ENCODE measurements around the gene RHOG. TPM values are rescaled to one million over a fixed set of nuclear protein-coding genes. Genes with fewer than 3 reads are reported as not detected.

The RHOG gene
- total RNA-seq, 1 donor from 2014 or later, result 25.0 TPM

GRCh38 chr11:3836903-3837302 is 3.9 kb downstream of the RHOG start:
- Mint-ChIP-seq H3K4me1 (peaks cover 43% of the 10 kb centered on the region), H3K9me3 (no peaks in the 10 kb centered on the region), H3K36me3 (ENCODE audit: low read depth) (peaks cover 11% of the 10 kb centered on the region), H3K27ac (ENCODE audit: unreplicated experiment) (no peak overlapping the region), H3K4me3 (peak overlapping the region; percentile 75), H3K27me3 (ENCODE audit: low read depth) (no peaks in the 10 kb centered on the region)
- no peak for TF ChIP-seq CTCF (conservative IDR thresholded peaks at IDR 0.05)
- DNase-seq (ENCODE audit: low read depth, low spot score), result no peak

DNA sequence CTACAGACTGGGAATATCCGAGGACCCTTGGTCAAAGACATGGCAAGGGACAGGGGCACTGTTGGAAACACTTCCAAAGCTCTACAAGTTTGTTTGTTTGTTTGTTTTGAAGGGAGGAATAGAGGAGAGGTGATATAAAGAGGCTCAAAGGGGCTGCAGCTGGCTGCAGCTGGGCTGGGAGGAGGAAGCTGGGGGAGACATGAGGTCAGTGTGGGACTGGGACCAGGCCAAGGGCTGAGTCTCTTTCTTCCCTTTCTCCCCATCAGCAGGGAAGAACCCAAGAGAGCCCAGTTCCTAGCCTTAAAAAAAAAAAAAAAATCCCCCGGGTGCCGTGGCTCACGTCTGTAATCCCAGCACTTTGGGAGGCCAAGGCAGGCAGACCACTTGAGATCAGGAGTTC is 5.0 kb downstream of the RHOG start:
- no peak for TF ChIP-seq CTCF (conservative IDR thresholded peaks at IDR 0.05)
- Mint-ChIP-seq H3K27ac (ENCODE audit: unreplicated experiment) (no peak overlapping the region), H3K27me3 (ENCODE audit: low read depth) (no peaks in the 10 kb centered on the region), H3K36me3 (ENCODE audit: low read depth) (peaks cover 17% of the 10 kb centered on the region), H3K4me3 (peak overlapping the region; percentile 3), H3K4me1 (peaks cover 39% of the 10 kb centered on the region), H3K9me3 (no peaks in the 10 kb centered on the region)
- DNase-seq (ENCODE audit: low read depth, low spot score), result no peak

DNA sequence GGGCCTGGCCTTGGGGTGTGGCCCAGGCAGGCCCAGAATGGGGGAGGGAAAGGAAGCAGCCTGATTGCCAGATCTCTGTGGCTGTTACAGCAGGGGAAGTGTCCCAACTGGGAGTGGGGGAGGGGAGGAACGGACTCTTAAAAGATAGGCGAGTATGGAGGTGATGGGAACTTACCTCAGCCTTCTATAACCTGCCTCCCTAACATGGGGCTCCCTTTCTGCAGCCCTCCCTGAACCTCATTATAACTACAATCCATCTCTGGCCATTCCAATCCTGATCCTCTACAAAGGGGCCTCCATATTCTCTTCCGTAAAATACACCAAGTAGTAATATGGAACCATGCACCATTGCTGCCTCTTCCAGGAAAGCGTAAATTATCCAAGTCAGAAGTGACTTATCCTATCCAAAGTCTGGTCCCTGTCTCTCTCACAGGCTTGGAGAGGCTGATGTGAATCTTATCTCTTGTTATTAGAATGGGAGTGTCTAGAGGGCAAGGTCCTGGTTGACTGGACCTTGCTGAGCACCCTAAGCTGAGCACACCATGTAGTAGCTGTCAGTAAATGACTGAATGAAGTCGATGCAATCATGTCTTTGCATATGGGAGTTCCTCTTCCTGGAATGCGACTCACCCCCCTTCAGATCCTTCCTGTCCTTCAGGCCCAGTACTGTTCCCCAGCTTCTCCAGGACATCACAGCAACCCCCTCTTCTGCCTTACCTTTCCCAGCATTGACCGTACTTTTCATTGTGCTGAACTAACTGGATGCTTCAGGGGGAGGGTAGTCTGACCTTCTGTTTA is 5.9 kb downstream of the RHOG start:
- Mint-ChIP-seq H3K27ac (ENCODE audit: unreplicated experiment) (no peak overlapping the region), H3K9me3 (no peaks in the 10 kb centered on the region), H3K4me3 (peak overlapping the region; percentile 11), H3K4me1 (peaks cover 35% of the 10 kb centered on the region), H3K36me3 (ENCODE audit: low read depth) (peaks cover 21% of the 10 kb centered on the region), H3K27me3 (ENCODE audit: low read depth) (no peaks in the 10 kb centered on the region)
- TF ChIP-seq CTCF (conservative IDR thresholded peaks at IDR 0.05), result no peak
- no peak for DNase-seq (ENCODE audit: low read depth, low spot score)

DNA sequence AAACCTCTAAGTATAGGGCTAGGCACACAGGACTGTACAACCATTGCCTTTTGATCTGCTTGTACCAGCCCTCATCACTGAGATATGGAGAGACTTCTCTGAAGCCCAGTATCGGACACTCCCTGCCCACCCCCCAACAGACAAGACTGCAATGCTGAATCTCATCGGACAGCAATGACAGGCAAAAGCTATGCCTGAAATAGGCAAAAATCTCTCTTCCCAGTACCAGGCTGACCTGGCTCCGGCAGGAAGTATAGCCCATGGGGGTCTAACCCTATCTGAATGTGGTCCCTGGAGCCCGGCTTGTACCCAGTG is 6.5 kb downstream of the RHOG start:
- Mint-ChIP-seq H3K4me1 (peaks cover 30% of the 10 kb centered on the region), H3K36me3 (ENCODE audit: low read depth) (peaks cover 21% of the 10 kb centered on the region), H3K9me3 (no peaks in the 10 kb centered on the region), H3K4me3 (no peak overlapping the region), H3K27ac (ENCODE audit: unreplicated experiment) (peak overlapping the region; percentile 27), H3K27me3 (ENCODE audit: low read depth) (no peaks in the 10 kb centered on the region)
- TF ChIP-seq CTCF (conservative IDR thresholded peaks at IDR 0.05), result no peak
- no peak for DNase-seq (ENCODE audit: low read depth, low spot score)

GRCh38 chr11:3833449-3833848 is 7.3 kb downstream of the RHOG start:
- H3K36me3 Mint-ChIP-seq (ENCODE audit: low read depth), result peaks cover 21% of the 10 kb centered on the region
- H3K9me3 Mint-ChIP-seq, result no peaks in the 10 kb centered on the region
- no peak for DNase-seq (ENCODE audit: low read depth, low spot score)
- H3K4me1 Mint-ChIP-seq, result peaks cover 23% of the 10 kb centered on the region
- no peak overlapping the region for H3K27ac Mint-ChIP-seq (ENCODE audit: unreplicated experiment)
- H3K27me3 Mint-ChIP-seq (ENCODE audit: low read depth), result no peaks in the 10 kb centered on the region
- H3K4me3 Mint-ChIP-seq, result no peak overlapping the region
- no peak for TF ChIP-seq CTCF (conservative IDR thresholded peaks at IDR 0.05)

Measured in neural crest cell (in vitro differentiated cells).